ENCODE results near the gene PRF1.
"Not testable (repeated sequence)": the region's sequence is repeated elsewhere in the genome, so short reads cannot be mapped to it uniquely, and the experiment has no call there.

The PRF1 gene

GRCh38 chr10:70594161-70594560, 8.4 kb downstream of the PRF1 start:
- no peak for DNase-seq (ENCODE audit: low read depth, low spot score)

GRCh38 chr10:70593513-70593890, 9.0 kb downstream of the PRF1 start:
- no peak for DNase-seq (ENCODE audit: low read depth, low spot score)

DNA sequence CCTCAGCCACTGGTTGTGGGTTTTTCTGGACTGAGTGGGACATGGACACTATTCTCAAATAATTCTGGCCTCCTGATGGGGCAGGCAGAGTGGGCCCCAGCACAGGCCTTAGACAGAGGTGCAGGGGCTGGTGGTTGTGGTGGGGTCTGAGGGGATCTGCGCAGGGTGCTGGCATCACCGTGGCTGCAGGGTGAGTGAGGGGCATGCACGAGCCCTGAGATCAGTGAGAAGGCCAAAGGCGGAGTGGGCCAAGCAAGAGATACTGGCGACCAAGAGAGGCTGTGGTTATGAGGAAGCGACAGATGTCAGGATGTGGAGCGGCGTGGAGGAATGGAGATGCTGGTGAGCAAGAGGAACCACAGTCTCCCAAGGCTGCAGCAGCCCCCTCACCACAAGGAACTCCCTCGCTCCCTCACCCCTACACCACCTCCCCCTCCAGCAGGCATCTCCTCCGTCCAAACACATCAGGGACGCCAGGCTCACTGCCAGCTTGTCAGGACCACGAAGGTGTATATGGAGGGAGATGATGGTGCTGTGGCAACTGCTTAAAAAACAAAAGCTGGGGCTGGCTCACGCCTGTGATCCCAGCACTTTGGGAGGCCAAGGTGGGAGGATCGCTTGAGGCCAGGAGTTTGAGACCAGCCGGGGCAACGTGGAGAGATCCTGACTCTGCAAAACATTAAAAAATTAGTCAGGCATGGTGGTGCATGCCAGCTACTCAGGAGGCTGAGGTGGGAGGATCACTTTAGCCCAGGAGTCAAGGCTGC, 9.6 kb downstream of the PRF1 start:
- no peak for DNase-seq (ENCODE audit: low read depth, low spot score)

DNA sequence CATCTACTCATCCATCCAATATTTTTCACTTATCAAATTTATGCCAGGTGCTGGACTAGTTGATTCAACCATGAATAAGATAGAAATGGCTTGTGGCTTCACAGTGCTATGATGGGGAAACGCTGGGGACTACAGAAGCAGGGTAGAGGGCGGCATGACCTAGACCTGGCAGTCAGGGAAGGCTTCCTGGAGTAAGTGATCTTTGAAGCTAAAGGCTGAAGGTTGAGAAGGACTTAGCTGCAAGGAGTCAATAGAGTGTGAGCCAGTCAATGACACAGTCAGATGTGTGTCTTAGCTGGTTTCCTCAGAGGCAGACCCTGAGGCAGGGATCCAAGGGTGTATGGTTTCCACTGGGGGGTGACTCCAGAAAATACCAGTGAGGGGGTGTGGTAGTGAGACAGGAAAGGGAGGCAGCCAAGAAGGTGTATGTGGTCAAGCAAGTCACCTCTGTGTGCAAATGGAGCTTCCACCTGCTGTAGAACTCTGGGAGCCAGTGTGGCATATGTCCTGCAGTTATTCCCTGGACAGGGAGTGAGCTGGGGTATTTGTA, 10.3 kb downstream of the PRF1 start:
- no peak for DNase-seq (ENCODE audit: low read depth, low spot score)

DNA sequence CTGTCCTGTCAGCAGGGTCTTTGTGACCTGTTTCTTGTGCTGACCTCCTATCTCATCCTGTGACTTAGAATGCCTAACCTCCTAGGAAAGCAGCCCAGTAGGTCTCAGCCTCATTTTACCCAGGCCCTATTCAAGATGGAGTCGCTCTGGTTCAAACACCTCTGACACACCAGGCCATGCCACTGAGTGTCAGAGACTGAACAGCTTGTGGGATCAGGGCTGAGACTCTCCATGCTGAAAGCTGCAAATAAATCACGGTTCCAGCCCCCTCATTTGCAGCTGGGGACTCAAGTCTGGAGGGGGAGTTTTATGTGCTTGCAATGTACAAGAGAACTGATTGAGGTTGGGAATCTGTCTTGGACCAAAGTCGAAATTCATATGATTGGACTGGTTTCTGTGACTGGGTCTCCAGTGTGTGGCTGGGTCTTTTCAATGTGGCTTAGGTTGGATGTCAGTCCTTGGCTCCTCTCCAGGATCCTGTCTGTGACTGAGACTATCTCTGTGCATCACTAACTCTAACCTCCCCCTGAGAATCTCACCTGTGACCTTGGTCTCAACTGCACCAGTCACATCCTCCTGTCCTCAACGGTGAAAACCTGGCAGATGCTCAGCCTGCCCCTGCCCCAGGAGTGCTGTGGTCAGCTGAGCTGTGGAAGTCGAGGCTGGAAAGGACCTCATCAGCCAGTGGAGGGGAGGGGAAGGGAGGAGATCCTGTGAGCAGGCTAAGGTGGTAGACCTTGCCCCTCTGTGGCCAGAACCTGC, 11.7 kb downstream of the PRF1 start:
- no peak for DNase-seq (ENCODE audit: low read depth, low spot score)

- no peak for DNase-seq (ENCODE audit: low read depth, low spot score)
Measured at GRCh38 chr10:70589762-70590654, 12.5 kb downstream of the PRF1 start.

DNA sequence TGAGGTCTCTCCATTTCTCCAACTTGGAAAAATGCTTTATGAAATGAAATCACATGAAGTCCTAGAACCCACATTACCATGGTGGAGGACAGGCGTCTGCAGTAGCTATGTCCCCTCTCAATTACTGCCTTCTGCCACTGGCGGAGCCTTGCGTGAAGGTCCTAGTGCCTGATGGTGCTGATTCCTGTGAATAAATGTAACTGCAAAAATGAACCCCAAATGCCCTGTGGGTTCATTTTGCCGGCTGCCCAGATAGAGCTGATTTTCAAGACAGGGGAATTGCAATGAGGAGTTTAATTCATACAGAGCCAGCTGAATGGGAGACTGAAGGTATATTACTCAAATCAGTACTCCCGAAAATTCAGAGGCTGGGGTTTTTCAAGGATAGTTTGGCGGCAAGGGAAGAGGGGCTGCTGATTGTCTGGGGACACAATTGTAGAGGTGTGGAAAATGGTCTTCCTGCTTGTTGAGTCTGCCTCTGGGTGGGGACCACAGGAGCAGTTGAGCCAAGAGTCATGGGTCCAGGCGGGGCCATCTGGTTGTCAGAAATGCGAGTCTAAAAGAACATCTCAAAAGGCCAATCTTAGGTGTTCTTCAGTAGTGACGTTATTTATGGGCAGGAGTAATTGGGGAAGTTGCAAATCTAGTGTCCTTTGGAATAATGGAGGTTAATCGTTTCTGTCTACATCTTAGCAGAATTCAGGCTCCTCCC, 13.5 kb downstream of the PRF1 start:
- no peak for DNase-seq (ENCODE audit: low read depth, low spot score)

DNA sequence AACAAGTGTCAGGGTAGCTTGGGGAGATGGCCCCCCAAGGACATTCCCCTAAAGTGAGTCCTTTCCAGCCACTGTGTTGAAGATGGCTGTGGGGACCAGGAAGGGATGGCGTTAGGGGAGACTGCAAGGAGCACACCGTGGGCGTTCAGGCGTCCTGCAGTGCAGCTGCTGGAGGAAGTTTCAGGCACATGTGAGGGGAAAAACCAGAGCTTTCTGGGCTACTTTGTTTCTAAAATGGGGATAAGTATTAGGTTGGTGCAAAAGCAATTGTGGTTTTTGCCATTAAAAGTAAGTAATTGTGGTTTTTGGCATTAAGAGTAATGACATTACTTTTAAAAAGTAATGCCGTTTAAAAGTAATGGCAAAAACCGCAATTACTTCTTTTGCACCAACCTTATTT, 14.3 kb downstream of the PRF1 start:
- no peak for DNase-seq (ENCODE audit: low read depth, low spot score)

GRCh38 chr10:70587045-70587658, 15.4 kb downstream of the PRF1 start:
- DNase-seq (ENCODE audit: low read depth, low spot score): no peak

DNA sequence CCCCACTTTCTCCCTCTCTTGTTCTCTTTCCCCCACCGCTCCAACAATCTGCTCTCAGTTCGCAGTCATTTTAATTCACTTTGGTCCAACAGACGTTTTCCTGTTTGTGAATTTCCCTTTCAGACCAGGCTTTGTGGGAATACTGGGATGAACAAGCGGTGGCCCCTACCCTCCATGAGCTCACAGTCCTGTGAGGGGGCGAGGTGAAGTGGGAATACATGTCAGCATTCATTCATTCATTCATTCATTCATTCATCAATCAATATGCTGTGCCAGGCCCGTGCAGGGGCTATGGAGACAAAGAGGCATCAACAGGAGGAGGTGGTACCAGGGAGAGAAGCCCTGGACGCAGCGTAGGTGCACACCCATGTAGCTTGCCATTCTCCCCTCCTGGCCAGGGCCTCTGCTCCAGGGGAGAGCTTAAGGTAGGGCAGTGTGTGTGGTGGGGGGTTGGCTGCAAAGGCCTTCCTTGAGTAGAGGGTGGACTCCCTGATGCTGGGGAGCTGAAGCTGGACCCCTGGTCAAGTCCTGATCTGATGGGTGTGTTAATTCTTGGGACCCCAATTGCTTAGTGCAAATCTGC, 16.1 kb downstream of the PRF1 start:
- no peak for DNase-seq (ENCODE audit: low read depth, low spot score)

DNA sequence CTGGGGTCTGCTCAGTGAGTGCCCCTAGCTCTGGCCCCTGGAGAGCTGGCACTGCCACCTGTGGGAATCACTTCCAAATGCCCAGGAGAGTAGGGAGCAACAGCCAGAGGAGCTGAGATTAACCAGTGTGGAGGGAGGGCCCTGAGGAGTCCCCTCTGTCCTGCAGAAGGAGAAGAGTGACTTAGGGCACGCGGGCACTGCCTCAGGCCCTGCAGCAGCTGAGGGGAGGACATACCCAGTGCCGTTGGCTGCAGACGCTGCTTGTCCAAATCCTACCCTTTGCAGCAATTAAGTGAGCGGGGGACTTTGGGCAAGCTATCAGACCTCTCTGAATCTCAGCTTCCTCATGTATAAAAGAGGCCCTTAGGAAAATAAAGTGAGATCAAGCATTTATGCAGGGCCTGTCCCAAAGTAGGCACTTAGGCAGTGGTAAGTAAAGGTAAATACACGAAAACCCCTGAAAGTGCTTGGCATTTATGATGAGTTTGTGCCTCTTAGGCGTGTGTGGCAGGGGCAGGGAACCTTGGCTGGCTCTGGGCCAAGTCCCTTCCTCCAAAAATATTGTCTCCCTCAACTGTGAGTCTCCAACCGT, 16.9 kb downstream of the PRF1 start:
- no peak for DNase-seq (ENCODE audit: low read depth, low spot score)

- peak; percentile 45 for DNase-seq (ENCODE audit: low read depth, low spot score)
Measured at GRCh38 chr10:70584909-70585544, 17.5 kb downstream of the PRF1 start.

- no peak for DNase-seq (ENCODE audit: low read depth, low spot score)
Measured at GRCh38 chr10:70584366-70584765, 18.2 kb downstream of the PRF1 start.

DNA sequence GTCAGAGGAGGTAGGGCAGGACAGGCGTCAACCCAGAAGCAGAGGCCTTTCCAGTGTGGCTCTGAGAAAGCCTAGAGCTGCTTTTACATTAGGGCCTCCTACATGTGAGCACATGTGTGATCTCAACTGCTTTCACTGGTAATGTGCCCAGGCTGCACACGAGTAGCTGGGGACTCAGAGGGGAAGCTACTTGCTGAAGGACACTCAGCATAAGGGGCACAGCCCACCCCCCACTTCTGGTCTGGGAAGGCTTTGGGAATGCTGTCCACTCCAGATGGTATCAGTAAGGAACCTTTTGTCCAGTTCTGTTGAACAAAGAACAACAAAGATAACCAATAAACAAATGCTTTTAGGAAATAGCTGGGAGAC, 18.9 kb downstream of the PRF1 start:
- DNase-seq (ENCODE audit: low read depth, low spot score): no peak

GRCh38 chr10:70582793-70583668, 19.5 kb downstream of the PRF1 start:
- no peak for DNase-seq (ENCODE audit: low read depth, low spot score)

DNA sequence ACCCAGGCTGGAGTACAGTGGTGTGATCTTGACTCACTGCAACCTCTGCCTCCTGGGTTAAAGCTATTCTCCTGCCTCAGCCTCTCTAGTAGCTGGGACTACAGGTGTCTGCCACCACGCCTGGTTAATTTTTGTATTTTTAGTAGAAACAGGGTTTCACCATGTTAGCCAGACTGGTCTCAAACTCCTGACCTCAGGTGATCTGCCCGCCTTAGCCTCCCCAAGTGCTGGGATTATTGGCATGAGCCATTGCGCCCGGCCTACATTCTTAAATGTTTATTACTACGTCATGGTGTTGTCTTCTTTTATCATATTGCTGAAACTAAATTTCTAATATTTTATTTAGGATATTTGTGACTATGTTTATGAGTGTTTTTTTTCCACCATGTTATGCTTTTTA, 21.4 kb downstream of the PRF1 start:
- not testable (repeated sequence) for DNase-seq (ENCODE audit: low read depth, low spot score)

GRCh38 chr10:70579234-70580002, 23.1 kb downstream of the PRF1 start:
- DNase-seq (ENCODE audit: low read depth, low spot score): no peak
